Hair follicular keratinocyte (primary cell): ENCODE results near the gene LPAR4. TPM values are rescaled to one million over a fixed set of nuclear protein-coding genes. Genes with fewer than 3 reads are reported as not detected.

Experiments used
- total RNA-seq: library from RNA; depleted of rRNA; stranded (reverse); fragments of >200 nt; gene quantifications from 2 replicates; pipeline ENCODE4 v1.2.3, GENCODE V29; 2015

LPAR4 gene
- not detected in 2 replicates for total RNA-seq

GRCh38 chrX:78747489-78747888 is at the start of gene LPAR4:
LPAR4 (plus strand) TSS chrX:78747720; CDS start chrX:78754870, 7,150 bp downstream.

Other genes starting within 250 kb of the LPAR4 start
- gene RTL3, start 88.4 kb upstream of the LPAR4 start, total RNA-seq = not detected in 2 replicates
- gene P2RY10, start 197.7 kb downstream of the LPAR4 start, total RNA-seq = not detected in 2 replicates